ENCODE results near the gene CHRNG. TPM values are rescaled to one million over a fixed set of nuclear protein-coding genes. Genes with fewer than 3 reads are reported as not detected.

CHRNG gene
- total and polyA plus RNA-seq, 2 donors (not counting 3 experiments of a cell fraction or from before 2014, with no cell fraction given) = not detected

GRCh38 chr2:232551250-232551638 lies 11.8 kb downstream of the CHRNG start:
- Histone ChIP-seq H3K79me2 (ENCODE audit: control insufficient read depth, insufficient read depth, low read length) (peaks cover 59% of the 10 kb centered on the region), H3K4me1 (ENCODE audit: control insufficient read depth, extremely low read depth, insufficient read depth, low read length) (peaks cover 6% of the 10 kb centered on the region), H4K20me1 (replicated peaks; ENCODE audit: control insufficient read depth, extremely low read depth, insufficient read depth, low read length) (no peaks in the 10 kb centered on the region), H3K36me3 (ENCODE audit: control insufficient read depth in 2 of 2, extremely low read depth in 1 of 2, insufficient read depth in 2 of 2, low read length in 2 of 2) (peaks cover 0 to 6% of the 10 kb centered on the region in 2 experiments), H3K27me3 (ENCODE audit: control insufficient read depth in 2 of 2, insufficient read depth in 2 of 2, low read length in 2 of 2) (no peaks in the 10 kb centered on the region), H3K9me3 (replicated peaks; ENCODE audit: control insufficient read depth, insufficient read depth, low read length) (no peaks in the 10 kb centered on the region), H3K9ac (replicated peaks; ENCODE audit: extremely low read depth, insufficient read depth, low read length) (peak overlapping the region; percentile 91), H3K9me1 (replicated peaks; ENCODE audit: control insufficient read depth, extremely low read depth, insufficient read depth, low read length) (no peaks in the 10 kb centered on the region), H2AFZ (ENCODE audit: low read depth, low read length) (peak overlapping the region; percentile 70), H3K27ac (ENCODE audit: insufficient read depth, low read depth, low read length) (peak overlapping the region; percentile 87), H3K4me3 (replicated peaks in 1 of 3; ENCODE audit: insufficient read depth in 1 of 3, low read depth in 1 of 3, low read length in 3 of 3) (peak overlapping the region; percentile 71 to 94 (median 79)), H3K4me2 (ENCODE audit: insufficient read depth, low read length) (peak overlapping the region; percentile 88)
- dilution Hi-C loops (cut with MboI; ENCODE audit: extremely low pct_ligation_motif_present, low sequenced_read_pairs) (no loop called here), intact Hi-C loops (cut with micrococcal nuclease) (loop anchor here (2.0 kb wide), 1 partner anchor 26 kb away; no protein-coding TSS in a partner anchor)
- CTCF ChIA-PET = interaction anchor here (1.1 to 1.4 kb wide), 3 partner anchors 14 to 29 kb away, joined by 5 to 7 read pairs (median 6); no protein-coding TSS in a partner anchor
- TF ChIP-seq MAX (IDR thresholded peaks at IDR 0.05; ENCODE audit: insufficient read depth, insufficient read length) (no peak), EZH2 (IDR thresholded peaks at IDR 0.05; ENCODE audit: borderline replicate concordance, low read depth, low read length, severe bottlenecking) (no peak), MYC (IDR thresholded peaks at IDR 0.05; ENCODE audit: low read depth, low read length) (no peak), POLR2AphosphoS5 (IDR thresholded peaks at IDR 0.05; ENCODE audit: insufficient read depth, low read depth, low read length) (no peak), JUN (IDR thresholded peaks at IDR 0.05; ENCODE audit: borderline replicate concordance, insufficient read depth, insufficient read length, low read depth) (no peak), CTCF (IDR thresholded peaks at IDR 0.05; ENCODE audit: extremely low read depth in 1 of 2, insufficient read depth in 1 of 2, low read depth in 1 of 2, low read length in 2 of 2) (no peak), FOS (IDR thresholded peaks at IDR 0.05; ENCODE audit: borderline replicate concordance, insufficient read depth, low read length) (no peak), GATA2 (IDR thresholded peaks at IDR 0.05; ENCODE audit: insufficient read depth, insufficient read length, low read depth, low read length) (no peak), POLR2A (IDR thresholded peaks at IDR 0.05; ENCODE audit: low read depth, low read length) (no peak)
- TSS peak; percentile 34 for BruUV-seq (replicated peaks)
- POLR2A ChIA-PET = interaction anchor here (1.1 kb wide), 1 partner anchor 19 kb away, joined by 3 read pairs; no protein-coding TSS in a partner anchor
- FAIRE-seq (peak; percentile 84), DNase-seq (ENCODE audit: low read depth, low spot score) (no peak)

Measured in endothelial cell of umbilical vein (primary cell).